Measurements from ENCODE around the gene AIM2. TPM values are rescaled to one million over a fixed set of nuclear protein-coding genes. Genes with fewer than 3 reads are reported as not detected.

The AIM2 gene
- total and polyA plus RNA-seq, 2 of the 13 experiments (the other 11 are each of a cell fraction or from before 2014, with no cell fraction given) = not detected

GRCh38 chr1:159015440-159015909 is 61.1 kb downstream of the AIM2 start (continued):
- TF ChIP-seq ZNF407 (CRISPR knock-in tag; IDR thresholded peaks at IDR 0.05; ENCODE audit: not compliant biosample characterization) (no peak), ZNF350 (CRISPR knock-in tag; IDR thresholded peaks at IDR 0.05; ENCODE audit: borderline replicate concordance, low read depth) (no peak), ZNF530 (CRISPR knock-in tag; IDR thresholded peaks at IDR 0.05; ENCODE audit: low read depth) (no peak), LRRFIP1 (CRISPR knock-in tag; conservative IDR thresholded peaks at IDR 0.05) (no peak), RBAK (CRISPR knock-in tag; IDR thresholded peaks at IDR 0.05) (no peak)
